ENCODE measurements around the gene TRIM14. TPM values are rescaled to one million over a fixed set of nuclear protein-coding genes. Genes with fewer than 3 reads are reported as not detected.

Gene TRIM14
- total and polyA plus RNA-seq, 2 of the 13 experiments (the other 11 are each of a cell fraction or from before 2014, with no cell fraction given), result 9.2 to 13.0 TPM

DNA sequence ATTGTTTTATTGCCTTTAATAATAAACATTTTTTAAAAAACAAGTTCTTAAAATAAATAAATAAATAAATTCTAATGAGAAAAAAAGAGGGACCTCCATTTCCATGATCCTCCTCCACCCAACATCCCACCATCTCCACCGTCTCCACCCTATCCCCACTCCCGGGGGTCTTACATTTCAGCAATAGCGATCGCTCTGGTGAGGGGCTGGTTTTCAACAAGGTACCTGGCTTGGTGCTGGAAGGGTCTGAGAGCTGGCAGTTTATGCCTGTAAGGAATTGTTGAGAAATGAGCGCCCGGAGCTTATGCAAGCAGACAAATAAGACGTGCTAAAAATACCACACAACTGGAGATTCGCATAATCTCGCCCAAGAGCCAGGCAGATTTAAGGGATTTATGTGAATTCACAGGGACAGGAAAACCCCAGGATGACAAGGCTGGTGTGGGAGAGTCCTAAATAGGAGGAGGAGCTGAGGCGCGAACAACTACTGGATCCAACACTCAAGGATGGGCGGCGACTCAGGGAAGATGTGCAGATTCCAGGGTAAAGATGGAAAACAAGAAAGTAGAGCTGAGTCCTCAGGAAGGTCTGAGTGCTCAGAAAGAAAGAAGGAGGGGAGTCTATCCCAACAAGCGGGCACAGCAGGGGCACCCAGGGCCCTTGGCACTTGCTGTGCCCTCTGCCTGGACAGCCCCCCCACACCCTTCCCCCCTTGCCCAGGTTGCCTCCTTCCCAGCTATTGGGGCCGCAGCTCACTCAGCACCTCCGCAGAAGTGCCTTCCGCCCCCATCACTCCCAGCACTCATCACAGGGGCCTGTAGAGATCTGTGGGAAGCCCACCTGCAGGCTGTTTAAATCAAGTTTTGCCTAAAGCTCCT is 27.0 kb downstream of the TRIM14 start:
- Histone ChIP-seq H3K4me2 (ENCODE audit: low read depth, low read length) (no peak overlapping the region), H3K79me2 (ENCODE audit: insufficient read depth, low read length) (no peaks in the 10 kb centered on the region), H3K9me3 (ENCODE audit: low read length) (no peaks in the 10 kb centered on the region), H2AFZ (ENCODE audit: low read length) (no peak overlapping the region), H3K27me3 (ENCODE audit: control insufficient read depth in 1 of 2, insufficient read depth in 2 of 2, low read length in 2 of 2) (no peaks in the 10 kb centered on the region), H3K27ac (ENCODE audit: extremely low read length, insufficient read depth, low read length) (no peak overlapping the region), H4K20me1 (ENCODE audit: insufficient read depth, low read length) (no peaks in the 10 kb centered on the region), H3K4me3 (replicated peaks in 1 of 3; ENCODE audit: insufficient read depth in 1 of 3, low read depth in 2 of 3, low read length in 3 of 3) (no peak overlapping the region), H3K36me3 (replicated peaks in 1 of 2; ENCODE audit: control insufficient read depth in 1 of 2, insufficient read depth in 2 of 2, low read length in 2 of 2) (peaks cover 6 to 23% of the 10 kb centered on the region in 2 experiments), H3K4me1 (ENCODE audit: insufficient read depth, low read length) (peaks cover 2% of the 10 kb centered on the region), H3K9ac (ENCODE audit: insufficient read depth, low read depth, low read length) (no peak overlapping the region)
- no peak for ATAC-seq
- BruUV-seq (replicated peaks), result no TSS peak
- intact Hi-C loops (cut with micrococcal nuclease; ENCODE audit: unreplicated experiment) (no loop called here), in situ Hi-C loops (cut with HindIII; ENCODE audit: extremely low pct_ligation_motif_present, low pct_unique_long_range_greater_than_20kb) (no loop called here)
- ChIA-PET CTCF (ENCODE audit: low intra/inter-chr PET ratio, low total read pairs) (no interaction called here), POLR2A (no interaction called here)
- 97% methylated on average over 15 of the region's 17 CpGs for WGBS (ENCODE audit: low lambda C conversion rate)
- DNase-seq (ENCODE audit: low spot score), result no peak
- no peak for FAIRE-seq
- TF ChIP-seq, protein P1, sequence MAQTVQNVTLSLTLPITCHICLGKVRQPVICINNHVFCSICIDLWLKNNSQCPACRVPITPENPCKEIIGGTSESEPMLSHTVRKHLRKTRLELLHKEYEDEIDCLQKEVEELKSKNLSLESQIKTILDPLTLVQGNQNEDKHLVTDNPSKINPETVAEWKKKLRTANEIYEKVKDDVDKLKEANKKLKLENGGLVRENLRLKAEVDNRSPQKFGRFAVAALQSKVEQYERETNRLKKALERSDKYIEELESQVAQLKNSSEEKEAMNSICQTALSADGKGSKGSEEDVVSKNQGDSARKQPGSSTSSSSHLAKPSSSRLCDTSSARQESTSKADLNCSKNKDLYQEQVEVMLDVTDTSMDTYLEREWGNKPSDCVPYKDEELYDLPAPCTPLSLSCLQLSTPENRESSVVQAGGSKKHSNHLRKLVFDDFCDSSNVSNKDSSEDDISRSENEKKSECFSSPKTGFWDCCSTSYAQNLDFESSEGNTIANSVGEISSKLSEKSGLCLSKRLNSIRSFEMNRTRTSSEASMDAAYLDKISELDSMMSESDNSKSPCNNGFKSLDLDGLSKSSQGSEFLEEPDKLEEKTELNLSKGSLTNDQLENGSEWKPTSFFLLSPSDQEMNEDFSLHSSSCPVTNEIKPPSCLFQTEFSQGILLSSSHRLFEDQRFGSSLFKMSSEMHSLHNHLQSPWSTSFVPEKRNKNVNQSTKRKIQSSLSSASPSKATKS (CRISPR knock-in tag; IDR thresholded peaks at IDR 0.05), result no peak
- no peak for TF ChIP-seq GATAD2A (CRISPR knock-in tag; IDR thresholded peaks at IDR 0.05)
- no peak for TF ChIP-seq ZNF343 (CRISPR knock-in tag; IDR thresholded peaks at IDR 0.05)
- TF ChIP-seq, protein P2, sequence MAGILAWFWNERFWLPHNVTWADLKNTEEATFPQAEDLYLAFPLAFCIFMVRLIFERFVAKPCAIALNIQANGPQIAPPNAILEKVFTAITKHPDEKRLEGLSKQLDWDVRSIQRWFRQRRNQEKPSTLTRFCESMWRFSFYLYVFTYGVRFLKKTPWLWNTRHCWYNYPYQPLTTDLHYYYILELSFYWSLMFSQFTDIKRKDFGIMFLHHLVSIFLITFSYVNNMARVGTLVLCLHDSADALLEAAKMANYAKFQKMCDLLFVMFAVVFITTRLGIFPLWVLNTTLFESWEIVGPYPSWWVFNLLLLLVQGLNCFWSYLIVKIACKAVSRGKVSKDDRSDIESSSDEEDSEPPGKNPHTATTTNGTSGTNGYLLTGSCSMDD (CRISPR knock-in tag; IDR thresholded peaks at IDR 0.05), result no peak
- TF ChIP-seq, protein P3, sequence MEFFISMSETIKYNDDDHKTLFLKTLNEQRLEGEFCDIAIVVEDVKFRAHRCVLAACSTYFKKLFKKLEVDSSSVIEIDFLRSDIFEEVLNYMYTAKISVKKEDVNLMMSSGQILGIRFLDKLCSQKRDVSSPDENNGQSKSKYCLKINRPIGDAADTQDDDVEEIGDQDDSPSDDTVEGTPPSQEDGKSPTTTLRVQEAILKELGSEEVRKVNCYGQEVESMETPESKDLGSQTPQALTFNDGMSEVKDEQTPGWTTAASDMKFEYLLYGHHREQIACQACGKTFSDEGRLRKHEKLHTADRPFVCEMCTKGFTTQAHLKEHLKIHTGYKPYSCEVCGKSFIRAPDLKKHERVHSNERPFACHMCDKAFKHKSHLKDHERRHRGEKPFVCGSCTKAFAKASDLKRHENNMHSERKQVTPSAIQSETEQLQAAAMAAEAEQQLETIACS (CRISPR knock-in tag; IDR thresholded peaks at IDR 0.05), result no peak
- TF ChIP-seq, protein P4, sequence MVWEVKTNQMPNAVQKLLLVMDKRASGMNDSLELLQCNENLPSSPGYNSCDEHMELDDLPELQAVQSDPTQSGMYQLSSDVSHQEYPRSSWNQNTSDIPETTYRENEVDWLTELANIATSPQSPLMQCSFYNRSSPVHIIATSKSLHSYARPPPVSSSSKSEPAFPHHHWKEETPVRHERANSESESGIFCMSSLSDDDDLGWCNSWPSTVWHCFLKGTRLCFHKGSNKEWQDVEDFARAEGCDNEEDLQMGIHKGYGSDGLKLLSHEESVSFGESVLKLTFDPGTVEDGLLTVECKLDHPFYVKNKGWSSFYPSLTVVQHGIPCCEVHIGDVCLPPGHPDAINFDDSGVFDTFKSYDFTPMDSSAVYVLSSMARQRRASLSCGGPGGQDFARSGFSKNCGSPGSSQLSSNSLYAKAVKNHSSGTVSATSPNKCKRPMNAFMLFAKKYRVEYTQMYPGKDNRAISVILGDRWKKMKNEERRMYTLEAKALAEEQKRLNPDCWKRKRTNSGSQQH (CRISPR knock-in tag; IDR thresholded peaks at IDR 0.05; ENCODE audit: low read depth), result no peak
- TF ChIP-seq, protein P5, sequence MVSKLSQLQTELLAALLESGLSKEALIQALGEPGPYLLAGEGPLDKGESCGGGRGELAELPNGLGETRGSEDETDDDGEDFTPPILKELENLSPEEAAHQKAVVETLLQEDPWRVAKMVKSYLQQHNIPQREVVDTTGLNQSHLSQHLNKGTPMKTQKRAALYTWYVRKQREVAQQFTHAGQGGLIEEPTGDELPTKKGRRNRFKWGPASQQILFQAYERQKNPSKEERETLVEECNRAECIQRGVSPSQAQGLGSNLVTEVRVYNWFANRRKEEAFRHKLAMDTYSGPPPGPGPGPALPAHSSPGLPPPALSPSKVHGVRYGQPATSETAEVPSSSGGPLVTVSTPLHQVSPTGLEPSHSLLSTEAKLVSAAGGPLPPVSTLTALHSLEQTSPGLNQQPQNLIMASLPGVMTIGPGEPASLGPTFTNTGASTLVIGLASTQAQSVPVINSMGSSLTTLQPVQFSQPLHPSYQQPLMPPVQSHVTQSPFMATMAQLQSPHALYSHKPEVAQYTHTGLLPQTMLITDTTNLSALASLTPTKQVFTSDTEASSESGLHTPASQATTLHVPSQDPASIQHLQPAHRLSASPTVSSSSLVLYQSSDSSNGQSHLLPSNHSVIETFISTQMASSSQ (IDR thresholded peaks at IDR 0.05; ENCODE audit: low read depth), result no peak
- TF ChIP-seq, protein P5 (CRISPR knock-in tag; IDR thresholded peaks at IDR 0.05; ENCODE audit: borderline replicate concordance), result no peak

All from HepG2 (cell line).